MV-4-11 (cell line): ENCODE data around the gene LARGE1.

Experiments used
- DNase-seq: peaks from one replicate; lab custom pipeline; 2025; lab: John Stamatoyannopoulos, UW

LARGE1 gene

GRCh38 chr22:33853200-33854097 is 66.8 kb downstream of the LARGE1 start:
- DNase-seq: peak; percentile 28

GRCh38 chr22:33851821-33852384 is 68.4 kb downstream of the LARGE1 start:
- DNase-seq: no peak

GRCh38 chr22:33851240-33851639 is 69.0 kb downstream of the LARGE1 start:
- no peak for DNase-seq

- DNase-seq: no peak
These were observed 69.6 kb downstream of the LARGE1 start for GRCh38 chr22:33850724-33851123.

GRCh38 chr22:33850193-33850592 is 70.1 kb downstream of the LARGE1 start:
- no peak for DNase-seq

- DNase-seq: no peak
These were observed 72.0 kb downstream of the LARGE1 start for GRCh38 chr22:33848251-33848650.

GRCh38 chr22:33844273-33844672 is 76.0 kb downstream of the LARGE1 start:
- DNase-seq: no peak

- no peak for DNase-seq
These were observed 77.7 kb downstream of the LARGE1 start for GRCh38 chr22:33842421-33843094.

- DNase-seq: no peak
These were observed 78.3 kb downstream of the LARGE1 start for GRCh38 chr22:33842006-33842354.

GRCh38 chr22:33841281-33842005 is 78.8 kb downstream of the LARGE1 start:
- no peak for DNase-seq

- no peak for DNase-seq
These were observed 81.6 kb downstream of the LARGE1 start for GRCh38 chr22:33838644-33839043.

- DNase-seq: no peak
These were observed 82.5 kb downstream of the LARGE1 start for GRCh38 chr22:33837826-33838225.

- no peak for DNase-seq
These were observed 85.0 kb downstream of the LARGE1 start for GRCh38 chr22:33835265-33835664.

- DNase-seq: no peak
These were observed 87.6 kb downstream of the LARGE1 start for GRCh38 chr22:33832558-33833151.

- no peak for DNase-seq
These were observed 88.6 kb downstream of the LARGE1 start for GRCh38 chr22:33831651-33832050.

- DNase-seq: no peak
These were observed 89.1 kb downstream of the LARGE1 start for GRCh38 chr22:33831207-33831606.

- DNase-seq: no peak
These were observed 90.6 kb downstream of the LARGE1 start for GRCh38 chr22:33829546-33830280.

- DNase-seq: no peak
These were observed 92.0 kb downstream of the LARGE1 start for GRCh38 chr22:33828302-33828701.

GRCh38 chr22:33825761-33826160 is 94.5 kb downstream of the LARGE1 start:
- no peak for DNase-seq

- DNase-seq: no peak
These were observed 96.7 kb downstream of the LARGE1 start for GRCh38 chr22:33823552-33823951.

GRCh38 chr22:33821290-33821689 is 99.0 kb downstream of the LARGE1 start:
- DNase-seq: no peak
